ENCODE results near the gene DLD. TPM values are rescaled to one million over a fixed set of nuclear protein-coding genes. Genes with fewer than 3 reads are reported as not detected.
A peak's percentile ranks its signal among the peaks of the same experiment; 100 is the strongest.

DLD gene, protein sequence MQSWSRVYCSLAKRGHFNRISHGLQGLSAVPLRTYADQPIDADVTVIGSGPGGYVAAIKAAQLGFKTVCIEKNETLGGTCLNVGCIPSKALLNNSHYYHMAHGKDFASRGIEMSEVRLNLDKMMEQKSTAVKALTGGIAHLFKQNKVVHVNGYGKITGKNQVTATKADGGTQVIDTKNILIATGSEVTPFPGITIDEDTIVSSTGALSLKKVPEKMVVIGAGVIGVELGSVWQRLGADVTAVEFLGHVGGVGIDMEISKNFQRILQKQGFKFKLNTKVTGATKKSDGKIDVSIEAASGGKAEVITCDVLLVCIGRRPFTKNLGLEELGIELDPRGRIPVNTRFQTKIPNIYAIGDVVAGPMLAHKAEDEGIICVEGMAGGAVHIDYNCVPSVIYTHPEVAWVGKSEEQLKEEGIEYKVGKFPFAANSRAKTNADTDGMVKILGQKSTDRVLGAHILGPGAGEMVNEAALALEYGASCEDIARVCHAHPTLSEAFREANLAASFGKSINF
- 100 to 1,000 TPM in 3 of 4 donors, 10 to 100 TPM in 1; 46.0 to 131 (median 126) TPM for total RNA-seq

DNA sequence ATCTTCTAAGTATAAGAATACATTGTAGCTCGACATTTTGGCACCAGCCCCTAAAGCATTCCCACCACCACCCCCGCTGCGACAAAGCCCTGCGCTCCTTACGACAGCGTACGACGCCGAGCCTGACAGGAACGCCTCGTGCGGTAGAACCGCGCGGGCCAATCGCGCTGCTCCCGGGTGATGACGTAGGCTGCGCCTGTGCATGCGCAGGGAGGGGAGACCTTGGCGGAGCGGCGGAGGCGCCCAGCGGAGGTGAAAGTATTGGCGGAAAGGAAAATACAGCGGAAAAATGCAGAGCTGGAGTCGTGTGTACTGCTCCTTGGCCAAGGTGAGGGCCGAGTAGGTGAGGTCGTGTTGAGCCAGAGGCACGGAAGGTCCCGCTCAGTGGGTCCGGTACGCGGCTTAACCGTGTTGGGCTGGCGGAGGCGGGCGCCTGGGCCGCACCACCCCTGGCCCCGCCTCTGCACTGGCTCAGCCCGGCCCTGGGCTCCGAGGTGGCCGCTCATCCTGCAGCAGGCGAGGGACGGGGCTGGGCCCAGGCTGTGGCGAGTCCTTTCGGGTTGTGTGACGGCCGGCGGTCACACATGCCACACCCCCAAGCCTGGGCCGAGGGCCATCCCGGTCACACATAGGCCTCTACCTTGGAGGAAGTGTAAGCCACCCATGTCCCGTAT is at the start of gene DLD:
Gene DLD (plus strand): TSS at position 222 of the 674 bp plus-strand sequence. CDS start 68 bp downstream, at position 290.
- TF ChIP-seq POLR2A (IDR thresholded peaks at IDR 0.05) (peak; percentile 94), POLR2AphosphoS5 (IDR thresholded peaks at IDR 0.05) (peak; percentile 95 to 97 (median 96)), CTCF (IDR thresholded peaks at IDR 0.05) (peak in 1 of 5 experiments; percentile 15), EP300 (IDR thresholded peaks at IDR 0.05; ENCODE audit: low read depth) (no peak)
- Histone ChIP-seq H3K27me3 (no peaks in the 10 kb centered on the region), H3K9me3 (no peaks in the 10 kb centered on the region), H3K36me3 (peaks cover 0 to 3% (median 0%) of the 10 kb centered on the region in 4 donors), H3K4me3 (peak within 1 kb of the TSS; percentile 55 to 75 (median 66)), H3K27ac (peak within 1 kb of the TSS; percentile 94 to 96 (median 94)), H3K4me1 (peaks cover 14 to 30% (median 28%) of the 10 kb centered on the region in 4 donors)
- intact Hi-C loops (cut with DNase I; ENCODE audit: low total_unique reads): loop anchor here (10.0 kb wide), 1 partner anchor 254 kb away; no protein-coding TSS in a partner anchor
- in situ Hi-C loops (cut with MboI; ENCODE audit: low pct_ligation_motif_present in 1 of 4, low pct_unique_long_range_greater_than_20kb in 1 of 4, low sequenced_read_pairs in 3 of 4): loop anchor here in 3 of 4 donors (25.0 kb wide), 4 partner anchors 154 to 704 kb away; partner anchors contain the start of genes CBLL1 (in 1 of the 3), GPR22 (in 1 of the 3) and LAMB4 (in 1 of the 3)
- DNase-seq: peak; percentile 96
- WGBS, 2 donors (ENCODE audit: low coverage in 1 of 2): 0 to 1% methylated on average over 1 to 55 of the region's 55 CpGs

DNA sequence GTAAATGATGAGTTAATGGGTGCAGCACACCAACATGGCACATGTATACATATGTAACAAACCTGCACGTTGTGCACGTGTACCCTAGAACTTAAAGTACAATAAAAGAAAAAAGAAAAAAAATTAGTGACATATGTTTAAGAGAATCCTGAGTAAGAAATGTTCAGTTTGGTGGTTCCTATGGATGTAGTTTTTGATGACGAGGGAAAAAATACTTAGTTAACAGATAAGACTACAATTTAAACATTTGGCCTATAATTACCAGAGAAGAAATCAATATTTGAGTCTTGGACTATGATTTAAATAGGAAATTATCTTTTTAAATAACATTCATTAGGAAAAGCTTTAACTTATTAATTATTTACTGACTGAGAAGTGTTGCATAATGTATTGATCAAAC is 48.8 kb upstream of the DLD start:
- Histone ChIP-seq H3K36me3 (no peaks in the 10 kb centered on the region), H3K27ac (no peak overlapping the region), H3K27me3 (no peaks in the 10 kb centered on the region), H3K4me3 (no peak overlapping the region), H3K4me1 (peaks cover 0 to 21% (median 0%) of the 10 kb centered on the region in 4 donors), H3K9me3 (no peaks in the 10 kb centered on the region)
- no peak for DNase-seq
- in situ Hi-C loops (cut with MboI; ENCODE audit: low pct_ligation_motif_present in 1 of 4, low pct_unique_long_range_greater_than_20kb in 1 of 4, low sequenced_read_pairs in 3 of 4) (no loop called here), intact Hi-C loops (cut with DNase I; ENCODE audit: low total_unique reads) (no loop called here)
- no peak for TF ChIP-seq POLR2AphosphoS5 (IDR thresholded peaks at IDR 0.05)
- TF ChIP-seq CTCF (IDR thresholded peaks at IDR 0.05): no peak
- TF ChIP-seq POLR2A (IDR thresholded peaks at IDR 0.05): no peak
- no peak for TF ChIP-seq EP300 (IDR thresholded peaks at IDR 0.05; ENCODE audit: low read depth)
- 91 to 100% methylated on average over 1 to 3 of the region's 3 CpGs for WGBS, 2 donors (ENCODE audit: low coverage in 1 of 2)

DNA sequence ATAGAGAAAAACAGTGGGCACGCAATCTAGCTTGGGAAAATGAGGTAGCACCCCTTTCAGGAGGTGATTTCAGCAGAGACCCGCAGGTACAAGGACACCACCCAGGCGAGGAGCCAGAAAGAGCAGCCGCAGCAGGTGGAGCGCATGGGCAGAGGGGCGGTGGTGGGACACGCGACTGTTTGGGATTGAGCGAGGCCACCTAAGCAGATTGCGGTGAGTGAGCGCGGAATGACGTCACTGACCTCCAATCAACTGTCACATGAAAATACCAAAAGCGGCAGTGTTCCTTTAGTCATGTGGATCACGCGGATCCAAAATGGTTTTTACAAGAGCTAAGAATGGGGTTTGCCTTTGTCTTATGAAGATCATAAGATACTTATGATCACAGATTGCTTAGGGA is 47.8 kb upstream of the DLD start:
- Histone ChIP-seq H3K27me3 (no peaks in the 10 kb centered on the region), H3K27ac (peak overlapping the region in 3 of 4 donors; percentile 31 to 72 (median 52)), H3K4me1 (peaks cover 0 to 21% (median 0%) of the 10 kb centered on the region in 4 donors), H3K4me3 (no peak overlapping the region), H3K36me3 (no peaks in the 10 kb centered on the region), H3K9me3 (no peaks in the 10 kb centered on the region)
- DNase-seq: peak; percentile 77
- intact Hi-C loops (cut with DNase I; ENCODE audit: low total_unique reads) (no loop called here), in situ Hi-C loops (cut with MboI; ENCODE audit: low pct_ligation_motif_present in 1 of 4, low pct_unique_long_range_greater_than_20kb in 1 of 4, low sequenced_read_pairs in 3 of 4) (no loop called here)
- no peak for TF ChIP-seq POLR2A (IDR thresholded peaks at IDR 0.05)
- TF ChIP-seq POLR2AphosphoS5 (IDR thresholded peaks at IDR 0.05): peak in 1 of 3 donors; percentile 40
- 54 to 68% methylated on average over 13 to 16 of the region's 16 CpGs for WGBS, 2 donors (ENCODE audit: low coverage in 1 of 2)

GRCh38 chr7:107846324-107846723 is 44.7 kb upstream of the DLD start:
- TF ChIP-seq EP300 (IDR thresholded peaks at IDR 0.05; ENCODE audit: low read depth) (no peak), POLR2A (IDR thresholded peaks at IDR 0.05) (no peak), CTCF (IDR thresholded peaks at IDR 0.05) (no peak), POLR2AphosphoS5 (IDR thresholded peaks at IDR 0.05) (no peak)
- peaks cover 0 to 26% (median 8%) of the 10 kb centered on the region in 4 donors for H3K4me1 ChIP-seq
- no peaks in the 10 kb centered on the region for H3K27me3 ChIP-seq
- H3K36me3 ChIP-seq: no peaks in the 10 kb centered on the region
- H3K27ac ChIP-seq: no peak overlapping the region
- intact Hi-C loops (cut with DNase I; ENCODE audit: low total_unique reads) (no loop called here), in situ Hi-C loops (cut with MboI; ENCODE audit: low pct_ligation_motif_present in 1 of 4, low pct_unique_long_range_greater_than_20kb in 1 of 4, low sequenced_read_pairs in 3 of 4) (no loop called here)
- no peaks in the 10 kb centered on the region for H3K9me3 ChIP-seq
- H3K4me3 ChIP-seq: no peak overlapping the region
- no peak for DNase-seq
